HG02840 (cell line): ENCODE measurements around the gene YY1.

Experiments
- ATAC-seq: cut with Tn5 transposase; IDR thresholded peaks from one replicate; pipeline ENCODE4 v1.9.1; 2021; ENCODE audit warnings: mild to moderate bottlenecking, moderate library complexity, moderate number of reproducible peaks; ENCODE audit not compliant: unreplicated experiment, low FRiP score

Gene YY1

DNA sequence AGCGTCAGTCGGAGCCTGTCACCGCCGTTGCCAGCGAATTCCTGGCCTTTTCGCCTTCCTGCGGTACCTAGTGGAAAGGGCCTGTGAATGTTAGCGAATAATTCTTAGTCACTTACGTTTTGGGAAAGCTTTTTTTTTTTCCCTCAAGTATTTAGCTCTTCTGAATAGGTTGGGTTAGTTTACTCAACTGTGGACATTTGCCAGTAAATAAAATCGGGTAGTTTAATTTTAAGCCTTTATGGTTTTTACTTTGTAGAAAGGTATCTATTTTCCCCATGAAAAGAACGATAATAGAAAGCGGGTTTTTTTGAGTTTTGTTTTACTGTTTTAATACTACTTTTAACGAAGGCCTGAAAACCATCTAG is 1.7 kb downstream of the YY1 start:
- ATAC-seq = no peak

DNA sequence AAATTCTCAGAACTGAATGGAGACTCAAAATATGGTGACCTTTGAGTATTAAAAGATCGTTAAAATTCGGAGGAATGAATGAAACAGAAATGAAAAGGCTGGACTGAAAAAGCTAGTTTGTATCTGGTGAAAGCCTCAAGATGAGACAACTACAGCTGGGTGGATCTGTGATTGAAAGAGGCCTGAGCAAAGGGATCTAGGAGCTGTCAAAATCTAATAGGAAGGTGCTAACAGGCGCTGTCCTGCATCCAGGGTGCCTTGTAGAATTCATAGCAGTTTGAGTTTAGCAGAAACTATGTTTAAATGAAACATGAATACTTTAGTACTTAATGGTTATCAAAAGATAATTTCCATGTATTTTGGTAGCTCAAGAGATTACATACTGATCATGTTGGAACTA is 2.3 kb downstream of the YY1 start:
- ATAC-seq = no peak

DNA sequence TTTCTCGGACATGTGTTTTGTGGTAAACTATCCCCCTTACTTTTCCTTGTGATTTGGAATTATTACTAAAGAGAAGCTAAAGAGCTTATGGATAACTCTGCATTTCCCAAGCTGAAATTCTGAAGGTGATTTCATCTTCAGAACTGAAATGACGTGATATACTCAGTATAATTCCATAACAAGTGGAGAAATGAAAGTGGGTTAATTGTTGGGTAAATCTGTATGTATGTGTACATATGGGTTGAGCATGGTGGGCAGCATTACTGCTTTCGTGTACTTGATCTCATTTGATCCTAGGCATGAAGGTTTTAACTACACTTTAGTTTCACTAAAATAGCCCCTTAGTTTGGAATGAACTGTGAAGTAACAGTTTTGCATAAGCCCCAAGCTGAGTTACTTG is 4.1 kb downstream of the YY1 start:
- no peak for ATAC-seq

DNA sequence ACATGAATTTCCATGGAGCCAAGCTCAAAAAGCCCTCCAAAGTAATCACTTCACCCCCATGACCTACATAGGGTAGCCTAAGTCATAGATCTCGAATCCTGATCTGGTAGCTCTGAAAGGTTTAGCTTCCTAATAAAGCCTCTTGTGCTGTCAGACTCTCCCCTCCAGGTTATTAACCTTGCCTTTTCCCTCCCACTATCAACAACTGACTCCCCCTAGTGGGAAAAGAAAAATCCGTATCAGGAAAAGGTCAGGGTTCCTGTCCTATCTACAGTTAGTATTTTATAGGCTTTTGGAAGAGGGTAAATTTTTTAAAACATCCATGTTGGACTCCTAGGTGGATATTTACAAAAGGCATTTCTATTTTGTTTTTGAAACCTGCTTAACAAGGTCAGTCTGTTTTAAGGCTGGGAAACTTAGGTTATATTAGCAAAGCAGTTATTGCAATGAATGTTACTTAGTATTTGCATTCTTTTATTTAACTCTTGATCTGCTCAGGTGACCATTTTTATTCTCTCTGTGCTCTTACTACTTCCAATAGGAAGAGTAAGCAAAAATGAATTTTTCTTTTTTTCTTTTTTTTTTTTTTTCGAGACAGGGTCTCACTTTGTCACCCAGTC is 8.0 kb downstream of the YY1 start:
- no peak for ATAC-seq

DNA sequence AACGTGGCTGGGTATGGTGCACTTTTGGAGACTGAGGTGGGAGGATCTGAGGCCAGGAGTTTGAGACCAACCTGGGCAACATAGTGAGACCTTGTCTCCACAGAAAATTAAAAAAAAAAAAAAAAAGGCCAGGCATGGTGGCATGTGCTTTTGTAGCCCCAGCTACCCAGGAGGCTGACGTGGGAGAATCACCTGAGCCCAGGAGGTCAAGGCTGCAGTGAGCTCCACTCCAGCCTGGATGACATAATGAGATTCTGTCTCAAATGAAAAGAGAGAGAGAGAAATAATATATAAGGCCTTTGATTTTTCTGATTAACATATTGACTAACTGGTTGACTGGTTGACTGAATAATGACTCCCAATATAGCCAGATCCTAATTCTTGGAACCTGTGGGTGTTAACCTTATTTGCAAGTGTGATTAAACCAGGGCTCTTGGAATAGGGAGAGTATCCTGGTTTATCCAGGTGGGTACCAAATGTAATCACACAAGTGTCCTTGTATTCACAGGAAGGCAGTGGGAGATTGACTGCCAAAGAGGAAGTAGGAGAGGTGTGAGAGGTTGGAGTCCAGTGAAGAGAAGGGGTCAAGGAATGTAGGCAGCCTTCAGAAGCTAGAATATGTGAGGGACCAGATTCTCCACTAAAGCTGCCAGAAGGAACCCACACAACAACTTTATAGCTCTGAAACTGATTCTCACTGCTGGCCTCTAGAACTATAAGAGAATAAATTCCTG is 12.0 kb downstream of the YY1 start:
- ATAC-seq = no peak

DNA sequence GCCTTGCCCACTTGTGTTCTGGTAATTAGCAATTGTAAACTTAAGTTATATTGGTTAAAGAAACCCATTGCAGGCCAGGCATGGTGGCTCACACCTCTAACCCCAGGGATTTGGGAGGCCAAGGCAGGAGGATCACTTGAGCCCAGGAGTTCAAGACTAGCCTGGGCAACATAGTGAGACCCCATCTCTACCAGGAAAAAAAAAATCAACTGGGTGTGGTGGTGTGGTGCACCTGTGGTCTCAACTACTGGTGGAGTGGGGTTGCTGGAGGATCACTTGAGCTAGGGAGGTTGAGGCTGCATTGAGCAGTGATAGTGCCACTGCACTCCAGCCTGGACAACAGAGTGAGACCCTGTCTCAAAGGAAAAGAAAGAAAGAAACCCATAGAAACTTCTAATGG is 13.7 kb downstream of the YY1 start:
- no peak for ATAC-seq

DNA sequence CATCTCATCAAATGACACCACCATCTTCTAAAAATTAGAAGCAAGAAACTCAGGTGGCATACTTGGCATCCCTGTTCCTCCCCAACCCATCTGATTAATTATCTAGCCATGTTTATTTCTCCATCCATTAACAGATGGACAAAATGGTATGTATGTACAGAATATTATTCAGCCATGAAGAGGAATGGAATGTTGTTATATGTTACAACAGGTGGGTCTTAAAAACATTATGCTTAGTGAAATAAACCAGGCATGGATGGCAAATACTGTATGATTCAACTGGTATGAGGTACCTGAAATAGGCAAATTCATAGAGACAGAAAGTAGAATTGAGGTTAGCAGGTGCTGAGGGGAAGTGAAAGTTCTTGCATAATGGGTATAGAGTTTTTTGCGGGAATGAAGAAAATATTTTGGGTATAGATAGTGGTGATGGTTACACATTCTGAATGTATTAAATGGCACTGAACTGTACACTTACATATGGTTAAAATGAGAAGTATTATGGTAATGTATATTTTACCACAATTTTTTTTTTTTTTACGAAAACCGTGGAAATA is 17.5 kb downstream of the YY1 start:
- ATAC-seq = peak; percentile 56

DNA sequence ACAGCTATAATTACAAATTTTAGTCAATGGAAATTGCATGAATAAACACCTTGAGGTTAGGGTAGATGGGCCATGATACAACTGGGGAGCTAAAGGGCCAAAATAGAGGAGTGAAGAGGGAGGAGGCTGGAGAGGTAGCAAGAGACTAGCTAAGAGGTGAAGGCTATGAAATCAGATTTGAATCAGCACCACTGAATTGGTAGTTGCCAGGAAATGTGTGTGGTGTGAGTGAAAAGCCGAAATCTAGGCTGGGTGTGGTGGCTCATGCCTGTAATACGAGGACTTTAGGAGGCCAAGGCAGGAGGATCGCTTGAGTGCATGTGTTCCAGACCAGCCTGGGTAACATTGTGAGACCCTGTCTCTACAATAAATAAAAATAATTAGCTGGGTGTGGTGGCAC is 22.7 kb downstream of the YY1 start:
- no peak for ATAC-seq

DNA sequence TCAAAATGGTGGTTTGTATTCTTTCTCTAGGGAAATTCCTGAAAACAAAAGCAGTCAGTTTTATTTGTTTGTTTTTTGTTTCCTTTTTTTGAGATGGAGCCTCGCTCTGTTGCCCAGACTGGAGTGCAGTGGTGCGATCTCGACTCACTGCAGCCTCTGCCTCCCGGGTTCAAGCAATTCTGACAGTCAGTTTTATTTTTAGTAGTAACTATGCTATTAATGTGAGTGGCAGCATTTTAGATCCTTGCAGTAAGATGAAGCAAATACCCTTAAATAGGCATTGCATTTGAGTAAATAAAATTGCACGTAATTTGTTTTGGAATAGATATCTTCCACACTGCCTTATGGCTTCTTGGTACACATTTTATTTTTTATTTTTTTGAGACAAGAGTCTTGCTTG is 23.6 kb downstream of the YY1 start:
- ATAC-seq = no peak

DNA sequence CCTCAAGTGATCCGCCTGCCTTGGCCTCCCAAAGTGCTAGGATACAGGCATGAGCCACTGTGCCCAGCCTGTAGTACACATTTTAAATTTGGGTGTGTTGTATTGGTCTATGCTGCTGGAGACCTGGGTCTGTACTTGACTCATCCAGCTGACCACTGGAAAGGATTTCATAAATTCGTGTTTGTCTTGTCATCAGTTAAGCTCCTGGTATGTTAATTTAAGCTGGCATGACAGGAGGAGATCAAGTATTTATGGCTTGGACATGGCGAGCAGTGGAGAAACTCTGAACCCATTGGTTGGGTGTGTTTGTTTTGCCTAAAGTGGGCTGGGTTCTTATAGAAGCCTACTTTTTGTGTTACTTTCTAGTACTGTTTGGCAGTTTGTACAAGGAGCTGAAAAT is 24.2 kb downstream of the YY1 start:
- no peak for ATAC-seq

DNA sequence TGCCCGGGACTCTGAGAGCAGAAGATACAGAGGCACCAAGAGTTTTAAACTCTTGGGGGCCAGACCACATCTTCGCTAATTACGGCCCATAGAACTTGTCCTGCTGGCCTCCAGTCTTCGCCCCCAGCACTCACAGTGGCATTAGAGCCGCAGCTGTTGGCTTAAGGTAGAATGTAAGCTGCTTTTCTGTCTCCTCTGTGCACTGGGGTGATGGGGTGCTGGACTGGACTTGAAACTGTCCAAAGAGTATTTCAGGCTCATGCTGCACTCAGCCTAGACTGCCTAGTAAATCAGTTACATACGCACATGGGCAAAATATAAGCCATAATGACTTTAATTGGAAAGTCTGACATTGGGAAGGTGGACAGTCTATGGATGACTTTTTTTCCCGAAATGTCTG is 29.0 kb downstream of the YY1 start:
- ATAC-seq = no peak

DNA sequence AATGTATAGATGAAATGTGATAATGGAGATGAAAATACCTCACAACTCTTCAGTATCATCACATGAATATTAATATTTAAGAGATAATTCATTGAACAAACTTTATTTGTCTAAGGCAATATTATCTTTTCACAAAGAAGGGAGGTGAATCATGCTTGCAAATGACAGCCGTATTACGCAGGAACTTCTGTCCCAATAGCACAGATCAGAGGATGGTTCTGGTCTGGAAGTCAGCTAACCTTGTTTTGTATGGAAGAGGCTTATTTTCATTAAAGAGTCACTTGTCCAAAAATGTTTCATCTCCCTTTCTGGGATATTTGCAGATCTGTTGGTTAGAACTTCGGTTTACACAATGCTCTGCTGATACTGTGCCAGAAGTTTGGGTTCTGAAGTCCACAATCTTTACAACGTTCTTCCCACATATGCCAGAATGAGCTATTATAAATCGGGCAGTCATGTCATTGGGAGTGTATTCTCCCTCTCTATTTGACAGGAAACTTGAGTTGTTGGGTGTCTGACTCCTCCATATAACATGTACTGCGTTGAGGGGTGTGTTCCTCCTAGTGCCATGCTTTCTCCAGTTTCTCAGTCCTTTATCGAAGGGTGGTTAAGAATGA is 29.8 kb downstream of the YY1 start:
- ATAC-seq = no peak

DNA sequence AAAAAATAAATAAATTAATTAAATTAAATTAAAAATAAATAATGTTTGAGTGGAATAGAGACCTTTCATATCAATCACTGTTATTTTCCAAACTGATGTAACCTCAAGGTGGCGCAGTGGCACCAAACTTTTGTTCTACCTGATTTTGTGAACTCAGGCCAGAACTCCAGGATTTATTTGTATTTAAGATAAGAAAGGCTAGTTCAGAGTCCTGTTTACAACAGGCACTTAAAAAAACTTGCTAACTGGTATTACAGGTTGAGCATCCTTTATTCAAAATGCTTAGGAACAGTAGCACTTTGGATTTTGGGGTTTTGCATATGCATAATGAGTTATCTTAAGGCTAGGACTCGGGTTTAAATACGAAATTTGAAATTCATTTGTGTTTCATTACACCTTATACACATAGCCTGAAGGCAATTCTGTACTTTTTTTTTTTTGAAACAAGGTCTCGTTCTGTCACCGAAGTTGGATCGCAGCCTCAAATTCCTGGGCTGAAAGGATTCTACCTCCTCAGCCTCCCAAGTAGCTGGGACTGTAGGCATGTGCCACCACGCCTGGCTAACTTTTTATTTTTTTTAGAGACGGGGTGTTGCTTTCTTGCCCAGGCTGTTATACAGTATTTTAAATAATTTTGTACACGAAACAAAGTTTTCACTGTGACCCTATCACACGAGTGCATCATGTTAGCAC is 32.4 kb downstream of the YY1 start:
- ATAC-seq = no peak

DNA sequence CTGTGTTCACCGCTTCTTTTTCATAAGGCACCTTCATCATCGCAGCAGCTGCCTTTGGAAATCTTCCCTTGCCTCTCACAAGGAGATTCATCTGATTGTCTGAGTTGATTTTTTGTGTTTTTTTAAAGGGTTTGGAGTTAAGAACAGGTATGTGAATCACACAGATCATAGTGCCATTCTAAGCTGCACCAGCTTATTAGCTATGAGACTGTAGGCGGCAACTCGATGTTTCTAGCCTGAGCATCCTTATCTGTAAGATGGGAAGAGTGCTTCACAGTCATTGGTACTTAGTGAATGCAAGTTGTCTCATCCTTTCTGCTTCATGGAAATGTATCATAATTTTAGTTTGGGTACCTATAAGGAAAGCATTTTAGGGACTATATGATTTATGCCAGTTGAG is 35.3 kb downstream of the YY1 start:
- no peak for ATAC-seq

DNA sequence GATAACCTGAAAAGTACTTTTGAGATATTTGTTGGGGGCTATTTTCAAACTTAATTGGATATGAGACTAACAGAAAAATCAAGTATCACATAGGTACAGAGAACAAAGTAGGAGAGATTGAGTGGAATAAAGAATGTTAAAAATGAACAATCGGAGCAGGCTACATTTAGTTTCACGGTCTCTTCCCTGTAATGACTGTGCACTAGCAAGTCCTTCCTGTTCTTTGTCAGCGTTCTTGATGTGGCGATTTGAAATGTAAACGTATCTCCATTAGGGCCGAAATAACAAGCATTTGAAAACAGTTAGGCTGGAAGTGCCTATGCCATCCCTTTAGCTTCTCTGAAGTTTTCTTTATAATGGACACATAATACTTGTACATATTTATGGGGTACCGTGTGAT is 36.3 kb downstream of the YY1 start:
- no peak for ATAC-seq

DNA sequence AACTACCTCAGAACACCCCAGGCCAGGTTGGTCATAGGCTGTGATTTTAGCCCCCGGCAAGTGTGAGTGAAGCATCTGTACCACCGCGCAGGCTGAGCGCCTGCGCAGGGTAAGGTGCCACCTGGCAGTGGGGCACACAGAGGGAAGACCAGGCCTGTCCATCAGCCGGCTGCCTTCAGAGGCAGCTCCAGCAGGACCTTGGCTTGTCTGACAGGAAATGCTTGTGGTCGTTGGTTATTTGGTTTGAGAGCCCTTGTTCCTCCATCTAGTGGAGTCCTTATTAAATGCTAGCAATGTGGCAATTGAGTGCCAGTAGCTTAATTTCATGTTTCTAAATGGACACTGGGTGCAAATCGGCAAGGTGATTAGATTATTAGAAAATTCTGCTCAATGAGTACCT is 39.8 kb downstream of the YY1 start:
- ATAC-seq = no peak

DNA sequence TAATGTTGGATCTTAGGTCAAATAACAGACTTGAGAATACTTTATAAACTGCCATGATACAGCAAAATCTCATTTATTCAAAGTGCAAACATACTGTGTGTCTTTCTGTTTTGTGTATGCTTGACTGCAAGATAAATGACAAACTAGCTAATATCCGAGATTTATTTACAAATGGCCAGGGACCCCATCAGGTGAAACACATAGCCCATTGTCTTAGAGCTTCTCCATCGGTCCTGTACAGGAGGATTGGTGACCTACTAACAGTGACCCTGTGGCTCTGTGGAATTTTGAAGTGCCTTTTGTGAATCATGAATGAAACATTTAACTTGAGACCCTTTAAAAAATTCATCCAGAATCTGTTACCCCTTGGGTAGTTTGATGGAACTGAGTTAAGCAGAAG is 40.2 kb downstream of the YY1 start:
- ATAC-seq = no peak

DNA sequence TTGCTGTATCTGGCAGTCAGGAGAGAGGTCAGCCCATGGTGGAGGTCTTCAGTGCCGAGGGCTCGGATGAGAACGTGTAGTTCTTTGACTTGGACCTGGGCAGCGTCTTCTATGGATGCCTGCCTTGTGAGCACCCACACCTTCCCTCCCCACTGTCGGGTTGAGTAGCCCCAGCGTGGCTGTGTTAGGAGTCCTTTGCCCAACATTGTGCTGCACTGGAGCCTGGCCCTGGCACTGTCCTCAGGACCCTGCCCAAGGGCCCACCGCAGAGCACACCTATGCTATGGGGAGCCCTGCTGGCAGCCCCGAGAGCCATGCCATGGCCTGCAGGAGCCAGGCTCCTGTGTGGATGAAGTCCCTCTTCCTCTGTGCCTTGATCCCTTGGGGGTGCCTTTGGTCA is 40.6 kb downstream of the YY1 start:
- ATAC-seq = no peak

DNA sequence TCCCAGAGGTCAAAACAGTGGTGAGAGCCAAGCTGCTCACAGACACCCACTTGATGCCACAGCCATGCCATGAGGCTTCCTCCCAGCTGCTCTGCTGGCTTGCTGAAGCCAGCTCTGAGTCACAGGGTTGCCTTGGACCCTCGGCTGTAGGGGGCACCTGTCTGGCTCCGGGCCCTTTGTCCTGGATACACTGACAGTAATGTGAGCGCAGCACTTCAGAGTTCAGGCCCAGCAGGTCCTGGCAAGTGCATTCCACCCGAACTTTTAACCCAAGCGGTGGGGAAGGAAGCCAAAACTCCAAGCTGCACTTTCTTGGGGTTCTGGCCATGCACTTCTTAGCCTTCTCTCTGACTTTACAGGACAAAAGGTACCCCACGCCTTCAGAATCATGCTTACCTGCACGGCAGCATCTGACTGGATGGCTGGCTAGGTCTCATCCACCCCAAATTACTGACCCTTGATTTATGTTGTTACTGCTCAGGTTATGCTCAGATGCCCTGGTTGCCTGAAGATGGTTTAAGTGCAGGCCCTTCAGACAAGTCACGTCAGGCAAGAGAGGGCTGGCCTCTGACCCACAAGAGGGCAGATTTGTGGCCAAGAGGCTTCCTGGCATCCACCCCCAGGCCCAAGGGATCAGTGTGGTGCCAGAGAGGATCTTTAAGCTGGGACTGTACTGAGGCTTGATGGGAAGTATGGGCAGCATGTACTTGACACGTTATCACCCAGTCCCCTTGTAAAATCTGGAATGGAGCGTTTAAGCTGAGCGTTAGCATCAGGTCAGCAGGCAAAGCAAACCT is 42.5 kb downstream of the YY1 start:
- ATAC-seq = no peak

DNA sequence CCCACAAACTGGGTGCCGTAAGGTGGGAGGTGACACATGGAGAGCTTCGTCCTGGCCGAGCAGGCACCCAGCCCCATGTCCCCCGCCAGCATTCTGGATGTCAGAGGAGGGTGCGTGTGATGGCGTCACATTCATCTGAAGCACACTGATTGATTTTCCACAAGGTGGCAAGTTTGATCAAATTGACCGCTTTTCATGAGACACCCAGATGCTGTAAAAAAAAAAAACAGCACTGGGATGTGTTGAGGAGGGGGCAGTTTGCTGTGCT is 43.1 kb downstream of the YY1 start:
- no peak for ATAC-seq
